Measurements from ENCODE around the gene LTBR. TPM values are rescaled to one million over a fixed set of nuclear protein-coding genes. Genes with fewer than 3 reads are reported as not detected.

Gene LTBR
- total RNA-seq, 1 experiment from 2014 or later: 234 TPM

DNA sequence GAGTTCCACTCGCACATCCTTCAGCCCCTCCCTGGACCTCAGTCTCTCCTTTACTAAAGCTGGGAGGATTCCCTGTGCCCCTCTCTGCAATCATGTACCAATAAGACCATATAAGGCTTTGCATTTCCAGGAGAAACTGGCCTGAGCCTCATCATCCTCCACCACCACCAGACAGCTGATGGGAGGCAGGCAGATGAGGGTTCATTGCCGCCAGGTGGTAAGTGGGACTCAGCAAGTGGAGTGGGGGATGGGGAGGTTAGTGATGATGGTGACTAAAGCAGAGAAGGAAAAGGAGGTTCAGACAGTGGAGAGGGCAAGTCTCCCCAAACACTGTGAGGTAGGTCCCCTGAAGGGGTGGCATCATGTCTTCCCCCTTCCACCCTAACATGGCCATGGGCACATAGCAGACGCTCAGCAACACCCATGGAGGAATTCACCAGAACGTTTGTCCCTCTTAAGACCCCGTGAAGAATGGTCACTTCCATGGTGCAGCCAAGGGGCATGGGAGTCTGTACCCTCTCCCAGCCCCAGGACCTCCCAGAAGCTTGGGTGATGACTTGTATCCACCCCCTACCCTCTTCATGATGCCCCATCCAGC is 37.6 kb upstream of the LTBR start:
- DNase-seq (ENCODE audit: low spot score): no peak

GRCh38 chr12:6346942-6347341 is 37.0 kb upstream of the LTBR start:
- no peak for DNase-seq (ENCODE audit: low spot score)

DNA sequence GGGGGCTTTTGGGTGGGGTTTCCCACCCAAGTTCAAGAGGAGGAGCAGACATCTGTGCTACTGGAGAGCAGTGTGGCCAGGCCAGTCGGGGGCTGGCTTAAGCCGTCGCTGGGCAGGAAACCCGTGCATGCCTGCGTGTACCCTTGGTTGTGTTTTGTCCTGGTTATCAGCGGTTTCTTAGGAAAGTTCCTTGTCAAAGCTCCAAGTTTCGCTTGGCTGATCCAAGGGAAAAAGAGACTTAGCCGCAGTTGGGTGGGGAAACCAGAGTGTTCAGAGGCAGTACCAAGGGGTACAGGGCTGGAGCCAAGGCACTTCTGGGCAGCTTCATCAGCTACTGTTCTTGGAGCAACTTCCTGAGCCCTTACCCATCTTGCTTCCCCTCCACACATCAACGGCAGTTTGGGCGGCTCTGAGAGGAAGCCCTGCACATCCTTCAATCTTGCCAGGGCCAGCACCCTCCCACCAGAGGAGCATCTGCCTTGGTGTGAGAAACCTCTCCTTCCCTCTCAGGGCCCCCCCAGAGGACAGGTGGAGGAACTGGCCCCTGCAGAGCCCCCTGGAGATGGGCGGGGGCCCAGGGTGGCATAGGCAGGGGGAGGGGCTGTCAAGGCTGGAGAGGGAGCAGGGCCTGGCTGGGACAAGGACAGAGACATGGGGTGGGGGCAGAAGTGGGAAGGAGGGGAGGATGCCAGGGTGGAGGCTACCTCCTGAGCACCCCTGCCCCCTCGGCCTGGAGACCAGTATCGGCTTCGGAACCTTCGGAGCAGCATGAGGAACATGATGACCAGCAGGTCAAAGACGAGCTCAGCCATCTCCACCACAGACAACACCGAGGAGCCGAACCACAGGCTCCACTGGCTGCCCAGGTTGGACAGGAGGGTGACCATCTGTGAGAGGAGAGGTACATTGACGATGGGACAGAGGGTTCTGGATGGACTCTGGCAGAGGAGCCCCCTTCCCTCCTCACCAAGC is 36.3 kb upstream of the LTBR start:
- no peak for DNase-seq (ENCODE audit: low spot score)

DNA sequence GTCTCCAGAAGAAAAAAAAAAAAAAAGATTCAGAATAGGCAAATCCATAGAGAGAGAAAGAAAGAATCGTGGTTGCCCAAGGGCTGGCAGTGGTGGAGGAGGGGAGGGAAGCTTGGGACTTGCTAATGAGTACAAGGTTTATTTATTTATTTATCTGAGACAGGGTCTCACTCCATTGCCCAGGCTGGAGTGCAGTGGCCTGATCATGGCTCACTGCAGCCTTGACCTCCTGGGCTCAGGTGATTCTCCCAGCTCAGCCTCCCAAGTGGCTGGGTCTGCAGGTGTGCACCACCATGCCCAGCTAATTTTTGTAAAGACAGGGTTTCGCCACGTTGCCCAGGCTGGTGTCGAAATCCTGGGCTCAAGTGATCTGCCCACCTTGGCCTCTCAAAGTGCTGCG is 32.3 kb upstream of the LTBR start:
- DNase-seq (ENCODE audit: low spot score): no peak

DNA sequence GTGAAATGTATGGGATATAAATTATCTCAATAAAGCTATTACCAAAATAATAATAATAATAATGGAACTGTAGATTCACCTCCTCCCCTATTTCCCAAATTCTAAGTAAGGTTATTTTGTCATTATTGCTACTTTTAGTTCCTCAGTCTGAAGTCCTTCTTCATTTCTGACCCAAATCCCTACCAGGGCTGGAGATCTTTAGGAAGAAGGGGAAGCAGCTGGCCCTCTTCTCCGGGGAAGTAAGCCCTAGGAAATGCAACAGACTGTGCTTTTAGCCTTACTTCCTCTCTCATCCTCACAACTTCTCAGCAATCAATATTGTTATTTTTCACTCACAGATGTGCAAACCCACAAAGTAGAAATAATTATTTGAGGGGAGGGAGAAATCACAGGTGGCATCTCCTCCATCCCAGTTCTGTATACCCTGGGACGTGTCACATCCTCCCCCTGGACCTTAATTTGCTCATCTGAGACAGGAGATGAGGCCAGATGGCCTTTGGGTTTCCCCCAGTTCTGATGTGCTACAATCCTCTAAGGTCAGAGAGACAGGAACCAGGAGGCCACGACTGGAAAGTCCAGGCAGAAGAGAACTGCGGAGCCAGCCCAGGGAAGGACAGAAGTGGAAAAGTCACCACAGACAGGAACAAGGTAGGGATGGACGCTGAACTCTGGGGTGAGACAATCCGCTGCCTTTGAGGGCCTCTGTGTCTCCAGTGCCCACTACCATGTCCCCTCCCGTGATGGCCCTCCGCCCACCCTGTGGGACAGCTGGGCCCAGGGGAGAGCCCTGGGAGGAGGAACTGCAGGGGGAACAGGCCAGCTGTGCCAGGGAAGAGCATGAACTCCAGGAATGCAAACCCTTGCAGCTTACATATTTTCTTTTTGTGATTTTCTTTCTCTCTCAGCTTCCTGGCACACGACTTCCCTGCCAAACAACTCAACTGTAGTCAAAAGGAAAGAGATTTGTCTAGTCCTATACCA is 31.5 kb upstream of the LTBR start:
- no peak for DNase-seq (ENCODE audit: low spot score)

- DNase-seq (ENCODE audit: low spot score): no peak
Observed at GRCh38 chr12:6354495-6355393, 29.2 kb upstream of the LTBR start.

DNA sequence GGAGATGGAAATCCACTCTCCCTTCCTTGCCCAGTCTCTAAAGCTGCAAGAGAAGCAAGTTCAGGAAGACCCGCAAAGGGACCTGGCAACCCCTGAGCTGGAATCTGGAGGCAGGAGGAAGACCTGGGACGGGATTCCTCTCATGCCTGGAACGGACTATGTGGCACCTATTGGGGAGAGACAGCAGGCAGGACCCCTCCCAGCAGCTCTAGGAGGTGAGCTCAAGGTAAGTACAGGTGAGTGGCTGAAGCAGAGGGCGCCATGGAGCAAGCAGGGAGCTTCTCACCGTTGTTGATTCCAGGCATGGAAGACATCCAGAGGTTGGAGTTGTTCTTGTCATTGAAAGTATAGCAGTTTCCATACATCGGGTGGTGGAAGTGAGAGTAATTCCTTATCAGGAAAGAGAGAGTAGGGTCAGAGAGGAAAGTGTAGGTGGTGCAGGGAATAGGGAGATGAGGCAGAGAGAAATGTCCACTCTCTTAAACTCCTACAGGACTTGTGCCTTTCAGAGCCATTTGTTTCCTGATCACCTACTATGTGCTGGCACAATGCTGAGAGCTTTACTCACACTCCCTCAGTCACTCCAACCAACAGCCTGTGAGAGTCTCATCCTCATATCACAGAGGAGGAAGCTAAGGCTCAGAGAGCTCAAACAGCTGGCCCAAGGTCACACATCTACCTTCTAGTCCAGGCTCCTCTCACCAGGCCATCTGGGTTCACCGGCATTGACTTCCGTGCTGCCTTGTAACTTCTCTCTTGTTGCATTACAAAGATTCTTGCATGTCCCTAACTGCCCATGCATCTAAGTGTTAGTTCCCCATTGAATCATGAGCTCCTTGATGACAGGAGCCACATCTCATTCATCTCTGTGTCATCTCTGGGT is 28.2 kb upstream of the LTBR start:
- no peak for DNase-seq (ENCODE audit: low spot score)

DNA sequence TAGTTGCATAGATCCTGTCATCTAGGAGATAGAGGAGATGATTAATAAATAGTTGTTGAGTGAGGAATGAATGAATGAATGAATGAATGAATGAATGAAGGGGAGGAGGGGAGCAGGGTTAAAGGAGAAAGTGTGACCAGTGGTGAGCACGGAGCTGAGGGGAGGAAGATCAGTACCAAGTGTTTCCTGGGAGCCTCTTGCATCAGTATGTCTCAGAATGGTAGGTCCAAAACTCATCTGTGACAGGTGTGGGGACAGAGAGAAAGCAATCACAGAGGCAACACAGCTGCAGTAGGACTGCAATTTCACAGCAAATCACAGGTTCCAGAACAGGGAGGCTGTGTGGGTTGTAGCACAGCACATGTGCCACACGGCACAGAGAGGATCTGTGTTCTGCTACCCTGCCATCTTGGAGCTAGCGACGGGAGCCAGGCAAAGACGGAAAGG is 27.6 kb upstream of the LTBR start:
- DNase-seq (ENCODE audit: low spot score): no peak

DNA sequence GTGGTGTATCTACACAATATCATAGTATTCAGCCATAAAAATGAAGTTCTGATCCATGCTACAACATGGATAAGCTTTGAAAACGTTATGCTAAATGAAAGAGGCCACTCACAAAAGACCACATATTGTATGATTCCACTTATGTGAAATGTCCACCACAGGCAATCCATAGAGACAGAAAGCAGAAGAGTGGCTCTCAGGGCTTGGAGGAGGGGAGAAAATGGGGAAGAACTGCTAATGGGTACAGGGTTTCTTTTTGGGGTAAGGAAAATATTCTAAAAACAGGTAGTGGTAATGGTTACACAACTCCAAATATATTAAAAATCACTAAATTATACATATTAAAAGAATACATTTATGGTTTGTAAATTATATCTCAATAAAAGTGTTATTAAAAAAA is 25.1 kb upstream of the LTBR start:
- DNase-seq (ENCODE audit: low spot score): no peak

GRCh38 chr12:6360080-6360571 is 23.8 kb upstream of the LTBR start:
- DNase-seq (ENCODE audit: low spot score): no peak

GRCh38 chr12:6360578-6361490 is 23.1 kb upstream of the LTBR start:
- no peak for DNase-seq (ENCODE audit: low spot score)

DNA sequence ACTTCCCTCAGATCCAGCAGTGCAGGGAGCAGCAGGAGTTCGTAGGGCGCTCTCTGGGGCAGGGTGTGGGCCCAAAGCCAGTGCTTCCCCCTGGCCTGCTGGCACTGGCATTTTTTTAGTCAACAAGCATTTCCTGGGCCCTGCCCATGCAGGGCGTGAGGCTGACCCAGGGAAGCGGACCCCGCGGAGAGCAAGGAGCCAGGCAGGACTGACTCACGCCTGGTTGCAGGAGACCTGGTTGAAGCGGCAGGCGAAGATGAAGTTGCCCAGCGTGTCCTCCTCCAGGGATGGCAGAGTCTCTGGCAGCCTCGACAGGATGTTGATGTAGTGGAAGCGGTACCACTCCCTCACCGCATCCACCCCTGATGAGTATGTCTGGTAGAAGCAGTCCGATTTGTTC is 22.1 kb upstream of the LTBR start:
- DNase-seq (ENCODE audit: low spot score): peak; percentile 79

GRCh38 chr12:6362403-6362802 is 21.6 kb upstream of the LTBR start:
- DNase-seq (ENCODE audit: low spot score): no peak

DNA sequence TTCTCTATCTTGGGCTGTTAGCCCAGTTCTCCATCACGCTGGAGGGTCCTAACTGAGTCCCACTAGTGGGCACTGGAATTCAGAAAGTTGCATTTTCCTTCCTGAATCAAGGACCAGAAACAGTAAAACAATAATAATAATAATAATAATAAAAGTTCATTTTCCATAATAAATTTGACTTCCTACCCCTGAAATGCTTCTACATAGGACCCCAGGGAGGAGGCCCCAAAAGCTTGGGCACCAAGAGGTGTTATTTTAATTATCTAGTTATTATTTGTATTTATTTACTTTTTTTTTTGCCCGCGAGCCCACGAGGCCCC is 21.0 kb upstream of the LTBR start:
- DNase-seq (ENCODE audit: low spot score): no peak

DNA sequence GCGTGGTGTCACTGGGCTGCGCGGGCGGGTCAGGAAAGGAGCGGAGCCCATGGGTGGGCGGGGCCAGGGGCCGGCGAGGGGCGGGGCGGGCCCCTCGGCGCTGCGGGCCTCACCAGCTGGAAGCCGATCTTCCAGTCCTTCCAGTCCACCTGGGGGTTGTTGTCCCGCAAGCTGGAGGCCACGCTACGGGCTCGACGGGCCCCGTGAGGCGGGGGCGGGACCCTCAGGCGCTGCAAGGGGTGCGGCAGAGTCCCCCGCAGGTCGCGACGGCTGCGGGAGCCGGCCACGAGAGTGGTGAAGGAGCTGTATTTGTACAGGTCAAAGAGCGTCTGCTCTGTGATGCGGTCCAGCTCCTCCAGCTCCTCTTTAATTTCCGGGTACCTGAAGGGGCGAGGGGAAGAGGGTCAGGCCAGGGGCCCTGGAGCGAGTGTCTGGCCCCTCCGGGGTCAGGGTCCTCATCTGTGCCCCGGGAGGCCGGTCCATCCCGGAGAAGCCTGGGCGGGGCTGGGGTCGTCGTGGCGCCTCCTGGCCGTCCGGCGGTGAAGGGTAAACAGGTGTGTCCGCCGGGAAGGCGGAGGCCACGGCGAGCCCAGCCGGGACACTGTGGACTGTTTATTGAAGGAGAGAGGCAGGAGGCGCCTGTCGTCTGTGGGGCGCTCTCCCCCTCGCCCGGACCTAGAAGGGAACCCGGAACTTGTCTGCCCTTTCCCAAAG is 20.5 kb upstream of the LTBR start:
- DNase-seq (ENCODE audit: low spot score): peak; percentile 90

DNA sequence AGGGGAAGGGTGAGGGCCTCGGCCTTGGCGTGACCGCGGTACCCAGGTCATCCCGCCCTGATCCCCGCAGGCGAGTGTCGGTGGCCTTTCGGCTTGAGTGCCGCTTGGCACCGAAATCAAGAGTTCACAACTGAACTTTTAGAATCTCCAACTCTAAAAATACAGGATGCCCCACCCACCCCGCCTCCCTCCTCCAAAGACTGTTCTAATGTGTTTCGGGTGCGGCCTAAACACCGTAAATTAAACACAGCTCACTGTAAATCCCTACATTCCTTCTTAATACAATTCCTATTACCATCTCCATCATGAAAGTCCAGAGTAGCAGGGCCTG is 20.0 kb upstream of the LTBR start:
- no peak for DNase-seq (ENCODE audit: low spot score)

GRCh38 chr12:6367065-6367968 is 16.6 kb upstream of the LTBR start:
- no peak for DNase-seq (ENCODE audit: low spot score)
